NT2/D1 (cell line): Measurements from ENCODE around the gene MAN1A1.

Experiments
- DNase-seq: peaks from one replicate; pipeline ENCODE4 v3.0.0-alpha.2; 2011; ENCODE audit warnings: low read depth, low spot score
- H3K27me3 ChIP-seq: 2 replicates; pipeline ENCODE4 v1.6.0; 2011; ENCODE audit warnings: mild to moderate bottlenecking; ENCODE audit not compliant: insufficient read length, insufficient read depth
- H3K36me3 ChIP-seq: 2 replicates; pipeline ENCODE4 v1.6.1; 2011; ENCODE audit warnings: mild to moderate bottlenecking, low read length, mixed read lengths; ENCODE audit not compliant: insufficient read depth, insufficient read length
- H3K4me1 ChIP-seq: 2 replicates; pipeline ENCODE4 v1.5.1; 2011; ENCODE audit not compliant: insufficient read depth, insufficient read length
- H3K4me3 ChIP-seq: 2 replicates; pipeline ENCODE4 v1.5.1; 2011; ENCODE audit warnings: low read depth; ENCODE audit not compliant: insufficient read length
- H3K9ac ChIP-seq: 2 replicates; pipeline ENCODE4 v1.6.0; 2011; ENCODE audit warnings: low read depth; ENCODE audit not compliant: insufficient read length
- H3K9me3 ChIP-seq: 2 replicates; pipeline ENCODE4 v1.5.1; 2011; ENCODE audit warnings: mild to moderate bottlenecking, low read length; ENCODE audit not compliant: insufficient read depth
- SUZ12 ChIP-seq: IDR thresholded peaks from 2 replicates; pipeline ENCODE4 v1.6.1; 2011; ENCODE audit not compliant: insufficient read length, insufficient read depth; ENCODE audit errors: extremely low read depth
- YY1 ChIP-seq: IDR thresholded peaks from 2 replicates; pipeline ENCODE4 v1.6.1; 2011; ENCODE audit not compliant: insufficient read length, insufficient read depth
- ZNF274 ChIP-seq: IDR thresholded peaks from 2 replicates; pipeline ENCODE4 v1.6.1; 2011; ENCODE audit warnings: mild to moderate bottlenecking, low read depth, low read length

Gene MAN1A1

DNA sequence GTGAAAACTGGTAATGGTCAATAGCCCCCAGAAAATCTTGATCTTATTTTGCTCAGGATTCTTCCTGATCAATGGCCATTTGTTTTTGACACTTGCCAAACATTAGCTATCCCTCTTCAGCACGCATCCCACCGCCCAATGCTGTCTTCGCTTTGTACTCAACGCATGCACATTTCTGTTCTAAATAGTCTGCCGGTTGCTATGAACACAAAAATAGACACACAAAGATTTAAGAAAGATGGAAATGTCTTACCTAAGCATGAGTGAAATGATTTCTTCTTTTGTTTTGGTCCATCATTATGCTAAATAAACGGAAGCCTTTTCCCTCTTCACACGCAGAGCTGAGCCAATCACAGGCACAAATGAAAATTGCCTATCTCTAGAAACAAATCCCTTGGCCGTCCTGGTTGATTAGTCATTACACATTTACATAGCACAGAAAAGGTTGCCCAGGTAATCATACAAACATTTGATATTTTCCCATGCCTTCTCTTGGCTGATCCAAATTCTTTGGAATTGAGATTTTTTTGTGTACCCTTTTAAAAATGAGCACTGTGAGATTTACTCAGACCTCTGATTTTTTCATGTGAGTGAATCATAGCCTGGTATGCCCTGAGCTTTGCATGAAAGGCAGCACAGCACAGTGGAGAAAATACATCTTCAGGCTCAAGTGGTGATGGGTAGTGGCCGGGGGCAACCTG, 200.6 kb downstream of the MAN1A1 start:
- no peaks in the 10 kb centered on the region for H3K27me3 ChIP-seq
- no peak overlapping the region for H3K4me3 ChIP-seq
- DNase-seq: no peak
- H3K9ac ChIP-seq: no peak overlapping the region
- H3K36me3 ChIP-seq: no peaks in the 10 kb centered on the region
- TF ChIP-seq SUZ12 (no peak), ZNF274 (no peak), YY1 (no peak)
- no peaks in the 10 kb centered on the region for H3K4me1 ChIP-seq
- no peaks in the 10 kb centered on the region for H3K9me3 ChIP-seq

DNA sequence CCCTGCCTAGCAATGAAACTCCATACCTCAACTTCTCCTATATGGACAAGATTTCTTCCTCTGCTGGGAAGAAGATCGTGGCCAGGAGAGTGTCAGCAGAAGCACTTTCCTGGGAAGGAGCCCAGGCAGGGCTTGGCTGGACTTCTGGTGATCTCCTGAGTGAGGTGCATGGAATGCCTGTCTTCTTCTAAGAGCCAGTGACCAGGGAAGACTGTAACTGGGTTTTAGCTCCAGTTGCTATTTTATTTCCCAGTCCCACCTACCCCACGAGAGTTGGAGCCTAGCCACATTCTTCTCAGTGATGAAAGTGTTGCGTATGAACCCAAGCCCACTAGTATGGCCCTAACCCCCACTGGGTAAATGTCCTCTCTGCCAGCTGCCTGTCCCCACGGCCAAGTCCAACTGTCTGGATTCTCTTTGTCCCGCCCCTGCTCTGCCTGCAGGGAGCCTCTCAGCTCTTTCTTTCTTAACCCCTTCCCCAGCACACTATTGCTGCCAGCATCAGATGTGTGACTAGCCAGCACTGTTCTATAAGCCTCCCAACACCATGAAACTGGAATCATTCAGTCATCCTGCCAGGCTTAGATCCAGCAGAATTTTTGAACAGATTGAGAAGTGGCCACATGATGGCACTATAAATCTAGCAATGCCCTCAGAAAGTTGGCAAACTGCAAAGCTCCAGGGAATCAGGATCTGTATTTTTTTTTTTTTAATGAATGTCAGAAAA, 201.3 kb downstream of the MAN1A1 start:
- Histone ChIP-seq H3K9ac (no peak overlapping the region), H3K9me3 (no peaks in the 10 kb centered on the region), H3K36me3 (no peaks in the 10 kb centered on the region), H3K4me1 (no peaks in the 10 kb centered on the region), H3K27me3 (no peaks in the 10 kb centered on the region), H3K4me3 (no peak overlapping the region)
- no peak for TF ChIP-seq SUZ12
- no peak for TF ChIP-seq YY1
- no peak for TF ChIP-seq ZNF274
- peak; percentile 15 for DNase-seq

DNA sequence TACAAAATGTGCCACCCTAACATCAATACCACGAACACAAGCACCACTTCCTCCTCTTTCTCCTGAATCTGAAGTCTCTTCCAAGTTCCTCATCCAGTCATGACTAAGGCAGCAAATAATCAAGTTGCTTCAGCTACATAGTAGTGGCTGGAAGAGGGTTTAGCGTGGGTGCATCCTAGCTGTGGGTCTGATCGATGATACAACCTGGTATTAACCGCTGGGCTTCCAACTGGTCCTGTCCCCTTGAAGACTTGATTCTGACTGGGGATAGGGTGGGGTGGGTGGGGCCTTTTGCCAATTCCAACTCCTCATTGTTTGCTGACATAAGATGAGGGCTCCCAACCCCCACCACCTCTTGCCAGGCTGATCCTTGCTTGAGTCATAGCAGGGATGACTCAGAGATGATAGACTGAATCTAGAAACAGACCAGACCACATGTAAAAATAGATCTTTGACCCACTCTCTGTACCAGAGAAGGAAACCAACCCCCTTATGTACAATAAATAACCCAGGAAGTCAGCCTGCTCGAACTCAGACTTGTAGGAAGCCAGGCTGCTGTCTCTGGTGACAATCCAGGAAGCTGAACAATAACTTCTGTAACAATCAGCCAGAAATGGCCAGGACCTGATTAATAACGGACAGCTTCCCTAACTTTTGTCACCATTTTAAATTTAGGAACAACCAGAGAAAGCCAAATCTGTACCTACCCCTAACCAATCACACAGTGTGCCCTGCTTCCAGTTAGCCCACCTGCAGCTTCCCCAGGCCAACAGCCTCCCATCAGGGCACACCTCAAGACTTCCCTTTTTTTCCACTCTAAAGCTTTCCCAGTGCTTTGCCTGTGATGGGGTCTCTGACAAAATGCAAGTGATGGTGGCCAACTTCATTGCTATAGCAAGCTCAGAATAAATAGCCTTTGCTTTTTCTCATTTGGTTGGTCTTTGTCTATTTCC, 202.2 kb downstream of the MAN1A1 start:
- no peaks in the 10 kb centered on the region for H3K36me3 ChIP-seq
- H3K4me1 ChIP-seq: no peaks in the 10 kb centered on the region
- no peak overlapping the region for H3K9ac ChIP-seq
- DNase-seq: no peak
- H3K4me3 ChIP-seq: no peak overlapping the region
- H3K9me3 ChIP-seq: no peaks in the 10 kb centered on the region
- no peak for TF ChIP-seq YY1
- TF ChIP-seq SUZ12: no peak
- TF ChIP-seq ZNF274: no peak
- no peaks in the 10 kb centered on the region for H3K27me3 ChIP-seq

DNA sequence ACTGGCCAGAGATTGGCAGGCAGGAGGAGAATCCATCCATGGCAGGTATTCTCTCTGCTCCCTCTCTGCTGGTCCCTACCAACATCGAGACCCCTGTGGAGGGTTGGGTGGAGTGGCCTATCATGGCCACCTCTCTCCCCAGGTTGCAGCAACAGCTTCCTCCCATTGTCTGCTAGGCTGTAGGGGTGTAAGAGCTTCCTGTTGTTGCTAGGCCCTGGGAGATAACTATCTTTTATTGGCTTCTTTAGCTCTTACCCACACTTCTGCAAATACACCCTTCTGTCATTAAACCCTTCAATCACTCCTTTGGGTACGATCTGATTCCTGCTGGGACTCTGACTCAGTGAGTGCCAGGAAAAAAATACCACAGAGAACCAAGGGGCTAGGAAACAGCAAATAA, 204.4 kb downstream of the MAN1A1 start:
- H3K9me3 ChIP-seq: no peaks in the 10 kb centered on the region
- H3K9ac ChIP-seq: no peak overlapping the region
- no peak for TF ChIP-seq SUZ12
- TF ChIP-seq YY1: no peak
- no peak for TF ChIP-seq ZNF274
- no peaks in the 10 kb centered on the region for H3K27me3 ChIP-seq
- H3K36me3 ChIP-seq: no peaks in the 10 kb centered on the region
- H3K4me1 ChIP-seq: no peaks in the 10 kb centered on the region
- no peak for DNase-seq
- no peak overlapping the region for H3K4me3 ChIP-seq

DNA sequence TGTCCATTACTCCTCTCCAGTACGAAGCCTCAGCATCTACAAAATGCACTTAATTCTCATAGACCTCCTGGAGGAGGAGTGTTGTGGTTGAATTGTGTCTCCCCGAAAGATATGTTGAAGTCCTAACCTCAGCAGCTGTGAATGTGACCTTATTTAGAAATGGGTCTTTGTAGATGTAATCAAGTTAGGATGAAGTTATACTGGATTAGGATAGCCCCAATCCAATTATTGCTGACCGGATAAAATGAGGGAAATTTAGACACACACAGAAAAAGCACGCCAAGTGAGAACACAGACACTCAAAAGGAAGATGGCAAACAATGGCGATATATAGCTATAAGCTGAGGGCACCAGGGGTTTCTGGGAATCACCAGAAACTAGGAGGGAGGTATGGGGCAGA, 206.9 kb downstream of the MAN1A1 start:
- Histone ChIP-seq H3K4me1 (no peaks in the 10 kb centered on the region), H3K9me3 (no peaks in the 10 kb centered on the region), H3K9ac (no peak overlapping the region), H3K36me3 (no peaks in the 10 kb centered on the region), H3K4me3 (no peak overlapping the region), H3K27me3 (no peaks in the 10 kb centered on the region)
- no peak for DNase-seq
- TF ChIP-seq ZNF274 (no peak), SUZ12 (no peak), YY1 (no peak)

DNA sequence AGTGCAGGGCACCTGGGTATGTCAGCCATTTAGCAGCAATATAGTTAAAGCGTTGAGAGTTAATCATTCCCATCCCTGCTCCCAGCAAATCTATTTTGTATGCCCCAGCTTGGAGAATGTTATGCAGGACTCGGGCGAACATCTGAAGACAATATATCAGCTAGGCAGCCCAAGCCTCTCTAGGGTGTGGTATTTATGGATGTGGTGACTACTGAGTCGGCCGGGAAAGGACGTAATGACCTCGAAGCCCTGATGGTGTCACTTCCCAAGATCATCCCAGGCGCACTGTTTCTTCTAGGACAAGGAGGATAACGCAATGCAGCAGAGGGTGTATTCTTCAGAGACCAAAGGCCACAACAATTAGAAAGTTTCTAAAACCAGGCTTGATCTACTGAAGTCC, 207.5 kb downstream of the MAN1A1 start:
- no peaks in the 10 kb centered on the region for H3K27me3 ChIP-seq
- H3K9me3 ChIP-seq: no peaks in the 10 kb centered on the region
- no peak for TF ChIP-seq SUZ12
- no peak for TF ChIP-seq YY1
- no peak for TF ChIP-seq ZNF274
- no peak for DNase-seq
- H3K36me3 ChIP-seq: no peaks in the 10 kb centered on the region
- H3K4me3 ChIP-seq: no peak overlapping the region
- no peak overlapping the region for H3K9ac ChIP-seq
- H3K4me1 ChIP-seq: no peaks in the 10 kb centered on the region
